HG02623 (cell line): ENCODE measurements around the gene CDKN2C.

Experiments used
- ATAC-seq: cut with Tn5 transposase; IDR thresholded peaks from one replicate; pipeline ENCODE4 v1.9.1; 2021; ENCODE audit warnings: moderate library complexity; ENCODE audit not compliant: unreplicated experiment

The CDKN2C gene

DNA sequence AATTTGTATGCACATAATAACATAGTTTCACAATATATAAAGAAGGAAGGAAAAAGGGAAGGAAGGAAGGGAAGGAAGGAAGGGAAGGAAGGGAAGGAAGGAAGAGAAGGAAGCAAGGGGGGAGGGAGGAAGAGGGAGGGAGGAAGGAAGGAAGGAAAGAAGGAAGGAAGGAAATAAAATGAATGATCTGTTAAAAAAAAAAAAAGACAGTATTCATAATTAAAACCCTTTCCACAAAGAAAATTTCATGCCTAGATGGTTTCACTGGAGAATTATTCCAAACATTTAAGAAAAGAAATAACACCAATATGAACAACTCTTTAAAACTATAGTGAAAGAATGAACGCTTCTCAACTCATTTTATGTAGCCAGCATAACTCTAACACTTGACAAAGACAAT lies 44.8 kb downstream of the CDKN2C start:
- no peak for ATAC-seq

DNA sequence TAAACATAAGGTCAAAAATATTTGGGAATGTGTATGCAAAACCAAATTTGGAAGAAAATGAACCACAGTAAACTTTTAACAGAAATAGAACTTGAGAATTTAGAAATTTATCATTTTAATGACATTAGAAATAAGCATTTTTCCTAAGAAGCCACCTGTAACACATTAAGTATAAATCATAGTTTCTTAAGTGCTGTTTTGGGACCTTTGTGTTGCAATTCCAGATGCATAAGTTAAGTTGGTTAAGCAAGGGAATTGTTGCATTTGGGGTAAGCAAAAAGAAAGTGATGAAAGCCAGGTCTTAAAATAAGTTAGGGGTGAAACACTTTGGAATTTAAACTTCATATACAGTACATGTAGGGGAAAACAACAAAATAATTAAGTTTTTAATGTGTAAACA lies 49.8 kb downstream of the CDKN2C start:
- no peak for ATAC-seq
